Pulmonary artery endothelial cell (primary cell): ENCODE data around the gene GALNT6. TPM values are rescaled to one million over a fixed set of nuclear protein-coding genes. Genes with fewer than 3 reads are reported as not detected.

Experiments
- DNase-seq: peaks from one replicate; pipeline ENCODE4 v3.0.0-alpha.2; 2011; ENCODE audit warnings: low read depth, low spot score
- total RNA-seq: library from RNA; depleted of rRNA; stranded (reverse); fragments of >200 nt; gene quantifications from 2 replicates; pipeline ENCODE4 v1.2.3, GENCODE V29; 2014

GALNT6 gene
- total RNA-seq, 1 donor from 2014 or later = 75.0 TPM

GRCh38 chr12:51381226-51382079, 9.8 kb downstream of the GALNT6 start:
- no peak for DNase-seq

DNA sequence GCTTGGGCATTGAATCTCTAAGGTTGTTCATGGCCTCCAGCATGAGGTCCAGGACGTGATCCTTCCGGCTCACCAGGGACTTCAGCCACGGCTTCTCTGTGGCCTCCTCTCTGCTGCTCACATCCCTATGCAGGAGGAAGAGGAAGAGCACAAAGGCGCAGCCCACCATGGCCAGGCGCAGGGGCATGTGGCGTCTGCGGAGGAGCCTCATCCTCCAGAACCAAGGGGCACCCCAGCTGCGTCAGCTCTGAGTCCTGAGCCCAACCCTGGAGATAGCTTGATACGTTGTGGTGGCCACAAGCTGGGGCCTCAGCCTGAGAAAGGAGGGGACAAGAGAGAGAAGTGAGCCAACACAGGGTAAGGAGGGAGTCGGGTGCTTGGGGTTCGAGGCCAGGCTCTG, 11.6 kb downstream of the GALNT6 start:
- no peak for DNase-seq

- no peak for DNase-seq
These were observed 12.5 kb downstream of the GALNT6 start for GRCh38 chr12:51378749-51379148.

GRCh38 chr12:51377099-51377984, 13.9 kb downstream of the GALNT6 start:
- no peak for DNase-seq

- no peak for DNase-seq
These were observed 16.4 kb downstream of the GALNT6 start for GRCh38 chr12:51374856-51375255.

DNA sequence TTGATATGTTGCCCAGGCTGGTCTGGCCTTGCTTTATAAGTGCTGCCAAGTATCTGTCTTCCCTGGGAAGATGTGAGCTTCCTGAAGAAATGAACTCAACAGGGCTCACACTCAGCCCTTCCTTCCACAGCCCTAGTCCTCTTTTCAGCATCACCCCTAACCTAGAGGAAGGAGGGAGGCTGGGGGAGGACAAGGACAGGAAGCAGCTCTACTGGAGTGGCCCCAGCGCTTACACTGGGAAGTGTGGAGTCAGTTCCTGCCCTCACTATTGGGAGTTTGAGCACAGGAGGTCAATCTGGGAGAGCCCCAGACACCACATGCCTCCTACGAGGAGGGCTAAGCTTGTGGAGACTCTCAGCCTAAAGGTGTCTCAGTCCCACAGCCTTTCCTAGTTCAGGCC, 16.8 kb downstream of the GALNT6 start:
- peak; percentile 69 for DNase-seq

DNA sequence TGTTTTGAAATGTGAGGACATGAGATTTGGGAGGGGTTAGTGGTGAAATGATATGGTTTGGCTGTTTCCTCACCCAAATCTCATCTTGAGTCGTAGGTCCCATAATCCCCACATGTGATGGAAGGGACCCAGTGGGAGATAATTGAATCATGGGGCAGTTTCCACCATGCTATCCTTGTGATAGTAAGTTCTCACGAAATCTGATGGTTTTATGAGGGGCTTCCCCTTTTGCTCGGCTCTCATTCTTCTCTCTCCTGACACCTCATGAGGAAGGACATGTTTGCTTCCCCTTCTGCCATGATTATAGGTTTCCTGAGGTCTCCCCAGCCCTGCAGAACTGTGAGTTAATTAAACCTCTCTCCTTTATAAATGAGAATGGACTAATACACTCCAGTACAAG, 18.0 kb downstream of the GALNT6 start:
- DNase-seq = no peak

DNA sequence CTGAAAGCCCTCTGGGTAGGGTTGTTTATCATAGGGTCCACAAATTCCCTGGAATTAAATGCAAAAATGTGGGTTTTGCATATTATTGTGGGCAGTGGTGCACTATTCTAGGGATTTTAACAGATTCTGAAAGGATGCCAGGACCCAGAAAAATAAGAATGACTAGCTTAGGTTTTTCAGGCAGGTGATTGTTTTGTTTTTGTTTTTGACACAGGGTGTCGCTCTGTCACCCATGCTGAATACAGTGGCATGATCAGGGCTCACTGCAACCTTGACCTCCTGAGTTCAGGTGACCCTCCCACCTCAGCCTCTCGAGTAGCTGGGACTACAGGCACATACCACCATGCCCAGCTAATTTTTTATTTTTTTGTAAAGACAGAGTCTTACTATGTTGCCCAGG, 19.2 kb downstream of the GALNT6 start:
- DNase-seq = no peak

DNA sequence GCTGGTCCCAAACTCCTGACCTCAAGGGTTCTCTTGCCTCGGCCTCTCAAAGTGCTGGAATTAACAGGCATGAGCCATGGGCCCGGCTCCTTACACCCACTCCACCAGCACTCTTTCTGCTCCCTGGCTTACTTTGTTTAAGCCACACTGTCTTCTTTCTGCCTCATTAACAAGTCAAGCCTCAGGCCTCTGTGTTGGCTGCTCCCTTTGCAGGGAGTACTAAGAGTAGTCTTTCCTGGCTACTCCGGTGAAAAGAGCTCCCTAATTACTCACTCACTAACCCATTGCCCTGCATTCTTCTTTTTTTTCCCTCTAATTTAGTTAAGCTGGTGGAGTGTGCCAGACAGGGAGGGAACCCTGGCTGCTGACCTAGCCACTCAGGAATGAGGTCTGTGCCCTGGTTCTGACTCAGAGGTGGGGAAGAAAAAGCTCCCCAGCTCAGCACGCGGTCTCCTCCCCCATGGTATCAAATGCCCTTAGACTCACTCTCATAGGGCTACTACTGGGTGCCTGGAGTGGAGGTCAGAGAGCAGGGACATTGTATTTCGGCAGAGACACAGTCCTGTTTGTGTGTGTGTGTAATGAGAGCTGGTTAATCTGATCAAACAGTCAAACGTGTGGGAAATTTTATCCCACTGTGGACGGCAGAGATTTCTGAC, 19.8 kb downstream of the GALNT6 start:
- peak; percentile 88 for DNase-seq

DNA sequence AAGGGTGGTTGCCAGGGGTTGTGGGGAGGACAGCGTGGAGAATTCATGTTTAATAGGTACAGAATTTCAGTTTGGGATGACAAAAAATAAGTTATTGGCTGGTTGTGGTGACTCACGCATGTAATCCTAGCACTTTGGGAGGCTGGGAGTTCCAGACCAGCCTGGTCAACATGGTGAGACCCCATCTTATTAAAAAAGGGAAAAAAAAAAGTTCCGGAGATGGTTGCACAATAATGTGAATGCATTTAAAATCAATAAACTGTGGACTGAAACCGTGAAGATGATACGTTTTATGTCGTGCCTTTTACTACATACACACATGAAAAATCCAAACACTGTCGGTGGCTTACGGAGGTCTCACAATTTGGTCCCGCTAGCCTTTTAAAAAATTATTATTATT, 20.5 kb downstream of the GALNT6 start:
- DNase-seq = no peak

- no peak for DNase-seq
These were observed 21.6 kb downstream of the GALNT6 start for GRCh38 chr12:51369581-51369980.

DNA sequence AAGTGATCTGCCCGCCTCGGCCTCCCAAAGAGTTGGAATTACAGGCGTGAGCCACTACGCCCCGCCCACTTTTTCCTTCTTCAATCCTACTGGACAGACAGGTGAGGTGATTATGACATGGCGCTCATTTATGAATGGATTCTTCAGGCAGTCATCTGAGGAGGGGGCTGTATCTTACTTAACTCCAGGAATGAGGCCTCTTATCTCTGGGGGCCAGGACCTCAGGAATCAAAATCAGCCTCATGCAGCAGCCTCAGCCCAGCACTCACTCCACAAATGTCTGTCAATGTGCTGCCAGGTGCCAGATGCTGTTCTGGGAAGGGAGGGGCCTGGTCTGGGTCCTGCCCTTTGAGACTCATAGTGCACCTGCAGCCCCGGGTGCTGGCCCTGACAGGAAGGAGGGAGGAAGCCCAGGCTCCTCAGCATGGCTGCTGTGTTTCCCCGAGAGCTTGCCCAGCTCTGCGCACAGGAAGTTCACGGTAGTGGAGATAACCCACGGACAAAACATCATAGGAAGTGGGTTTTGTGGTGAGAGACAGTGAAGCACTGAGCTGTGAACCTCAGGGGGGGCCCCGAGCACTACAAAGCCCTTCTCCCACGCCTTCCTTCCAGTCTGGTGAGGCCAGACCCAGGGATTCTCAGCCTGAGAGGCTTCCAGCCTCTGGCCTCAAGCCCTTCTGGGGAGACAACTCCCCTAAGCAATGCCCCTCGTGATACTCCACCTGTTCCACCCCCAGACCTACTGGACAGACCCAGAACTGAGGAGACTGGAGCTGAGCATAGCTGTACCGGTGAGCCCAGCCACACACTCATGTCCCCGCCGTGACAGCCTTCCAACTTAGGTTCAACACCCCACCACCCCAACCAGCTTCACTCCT, 22.3 kb downstream of the GALNT6 start:
- DNase-seq = peak; percentile 77

- DNase-seq = no peak
These were observed 25.9 kb downstream of the GALNT6 start for GRCh38 chr12:51365276-51365675.

DNA sequence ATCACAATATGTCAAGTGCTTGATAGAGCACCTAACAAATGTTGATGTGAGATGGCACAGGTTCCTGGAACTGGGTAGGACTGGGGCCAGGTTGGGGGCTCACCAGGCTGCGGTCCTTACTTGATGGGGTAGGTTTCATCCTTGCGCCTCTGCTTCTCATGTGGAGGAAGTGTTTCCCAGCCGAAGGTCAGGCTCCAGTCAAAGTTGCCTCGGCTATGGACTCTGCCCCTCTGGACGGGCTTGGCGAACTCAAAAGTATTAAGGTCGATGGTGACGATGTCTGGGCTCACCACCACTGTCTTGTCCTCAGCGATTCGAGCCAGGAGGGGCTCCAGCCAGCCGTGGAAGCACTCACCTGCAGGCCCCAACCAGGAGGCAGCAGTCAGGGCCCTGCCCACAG, 27.2 kb downstream of the GALNT6 start:
- DNase-seq = no peak

- no peak for DNase-seq
These were observed 28.4 kb downstream of the GALNT6 start for GRCh38 chr12:51362747-51363342.

DNA sequence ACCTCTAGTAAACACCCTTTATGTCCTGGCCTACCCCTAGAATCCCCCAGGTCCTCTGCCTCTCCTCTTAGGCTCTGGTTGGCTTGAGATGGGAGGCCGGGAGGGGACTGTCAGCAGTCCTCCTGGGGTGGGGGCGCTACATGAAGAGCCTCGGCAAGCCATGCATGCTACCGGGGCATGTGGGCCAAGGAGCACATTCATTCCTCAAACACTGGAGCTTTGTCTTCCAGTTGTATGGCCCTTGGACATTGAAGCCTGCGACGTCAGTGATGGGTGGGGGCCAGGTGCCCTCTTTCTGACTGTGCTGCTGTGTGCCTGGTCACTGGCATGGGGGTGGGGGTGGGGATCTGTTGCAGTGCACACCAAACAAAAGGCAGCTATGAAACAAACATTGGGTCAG, 28.9 kb downstream of the GALNT6 start:
- no peak for DNase-seq

GRCh38 chr12:51361161-51362016, 29.8 kb downstream of the GALNT6 start:
- DNase-seq = no peak

- DNase-seq = no peak
These were observed 30.9 kb downstream of the GALNT6 start for GRCh38 chr12:51360315-51360714.

DNA sequence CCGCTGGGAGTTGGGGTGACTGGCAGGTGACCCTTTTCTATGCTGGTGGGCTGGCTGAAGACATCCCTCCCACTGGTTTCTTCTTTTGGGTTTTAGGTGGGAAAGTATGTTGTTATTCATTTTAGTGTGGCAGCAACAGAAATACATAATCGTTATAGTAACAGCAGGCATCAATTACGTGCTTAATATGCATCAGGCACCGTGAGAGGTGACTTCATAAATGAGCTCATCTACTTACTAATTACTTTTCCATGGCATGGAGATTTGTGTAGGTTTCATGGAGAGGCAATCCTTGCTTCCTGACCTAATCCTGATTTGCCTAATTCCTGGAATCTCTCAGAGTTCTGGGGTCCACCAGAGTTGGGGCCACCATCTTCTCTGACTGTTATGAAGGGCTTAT, 31.4 kb downstream of the GALNT6 start:
- DNase-seq = no peak

DNA sequence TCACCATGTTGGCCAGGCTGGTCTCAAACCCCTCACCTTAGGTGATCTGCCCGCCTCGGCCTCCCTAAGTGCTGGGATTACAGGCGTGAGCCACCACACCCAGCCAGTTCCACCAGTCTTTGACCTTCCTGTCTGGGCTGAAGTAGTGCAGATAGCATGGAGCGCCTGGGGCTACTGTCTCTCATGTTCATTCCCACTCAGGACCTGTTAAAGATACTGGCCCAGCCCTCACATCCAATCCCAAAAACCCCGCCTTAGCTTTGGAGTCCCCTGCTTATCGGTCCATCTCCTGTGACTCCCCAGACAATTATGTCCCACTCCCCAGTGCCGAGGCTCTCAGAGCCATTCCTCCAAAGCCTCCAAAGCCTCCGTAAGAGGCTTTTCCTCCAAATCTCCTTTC, 32.7 kb downstream of the GALNT6 start:
- no peak for DNase-seq
